WTC11 (cell line): ENCODE results near the gene SRGAP1. TPM values are rescaled to one million over a fixed set of nuclear protein-coding genes. Genes with fewer than 3 reads are reported as not detected.

ENCODE experiments used
- ATAC-seq: fragments of 200-7000 bp; cut with Tn5 transposase; 2 replicates; pipeline ENCODE4 v1.10.0; 2021; ENCODE audit warnings: mild to moderate bottlenecking, moderate library complexity
- CTCF ChIA-PET: fragments of 300-600 bp; sonication (Branson Sonifier 250); formaldehyde crosslinking; loops from one replicate; lab custom pipeline; 2021; ENCODE audit warnings: antibody characterized with exemption; lab: Charles Lee
- POLR2A ChIA-PET: fragments of 350-600 bp; sonication (Branson Sonifier 250); formaldehyde crosslinking; loops from one replicate; lab custom pipeline; 2021; ENCODE audit warnings: antibody characterized with exemption; lab: Charles Lee
- DNase-seq: peaks from one replicate; pipeline ENCODE4 v3.0.0; 2021; ENCODE audit warnings: low spot score
- H3K27ac Mint-ChIP-seq: 2 replicates; pipeline ENCODE4 v1.8.0; 2021; ENCODE audit warnings: mixed read lengths
- H3K27me3 Mint-ChIP-seq: 2 replicates; pipeline ENCODE4 v1.8.0; 2021; ENCODE audit warnings: low read depth, mild to moderate bottlenecking, moderate library complexity, mixed read lengths
- H3K36me3 Mint-ChIP-seq: 2 replicates; pipeline ENCODE4 v1.8.0; 2021; ENCODE audit warnings: mixed read lengths
- H3K4me1 Mint-ChIP-seq: 2 replicates; pipeline ENCODE4 v1.8.0; 2022; ENCODE audit warnings: mixed read lengths
- H3K4me3 Mint-ChIP-seq: 2 replicates; pipeline ENCODE4 v1.8.0; 2021; ENCODE audit warnings: mild to moderate bottlenecking, moderate library complexity, mixed read lengths
- H3K9me3 Mint-ChIP-seq: 2 replicates; pipeline ENCODE4 v1.8.0; 2021; ENCODE audit warnings: mixed read lengths
- ATF1 ChIP-seq: sonication (generic); formaldehyde crosslinking; IDR thresholded peaks from 2 replicates; pipeline ENCODE4 v1.8.1; 2023; ENCODE audit warnings: mild to moderate bottlenecking, moderate library complexity, missing genetic modification reagents
- ATF3 ChIP-seq: sonication (generic); formaldehyde crosslinking; conservative IDR thresholded peaks from 2 replicates; pipeline ENCODE4 v1.8.1; 2022; ENCODE audit warnings: mild to moderate bottlenecking, missing genetic modification reagents
- CREM ChIP-seq: sonication (generic); formaldehyde crosslinking; IDR thresholded peaks from 2 replicates; pipeline ENCODE4 v1.8.1; 2022; ENCODE audit warnings: mild to moderate bottlenecking, missing genetic modification reagents, moderate library complexity
- E2F1 ChIP-seq: sonication (generic); formaldehyde crosslinking; IDR thresholded peaks from 2 replicates; pipeline ENCODE4 v1.8.0; 2022; ENCODE audit warnings: mild to moderate bottlenecking, missing genetic modification reagents
- ESRRA ChIP-seq: sonication (generic); formaldehyde crosslinking; IDR thresholded peaks from 2 replicates; pipeline ENCODE4 v1.8.1; 2022; ENCODE audit warnings: mild to moderate bottlenecking, missing genetic modification reagents, borderline replicate concordance
- GABPB1 ChIP-seq: sonication (generic); formaldehyde crosslinking; IDR thresholded peaks from 2 replicates; pipeline ENCODE4 v1.8.1; 2023; ENCODE audit warnings: mild to moderate bottlenecking, missing genetic modification reagents
- GTF2I ChIP-seq: fragments of 250-450 bp; sonication (Bioruptor Pico); conservative IDR thresholded peaks from 2 replicates; pipeline ENCODE4 v1.4.0; 2021; ENCODE audit warnings: mild to moderate bottlenecking
- IRF1 ChIP-seq: sonication (generic); formaldehyde crosslinking; IDR thresholded peaks from 2 replicates; pipeline ENCODE4 v1.8.0; 2023; ENCODE audit warnings: missing genetic modification reagents
- IRF2 ChIP-seq: sonication (generic); formaldehyde crosslinking; IDR thresholded peaks from 2 replicates; pipeline ENCODE4 v1.8.0; 2022; ENCODE audit warnings: low read depth, missing genetic modification reagents, borderline replicate concordance
- JUN ChIP-seq: sonication (generic); formaldehyde crosslinking; IDR thresholded peaks from 2 replicates; pipeline ENCODE4 v1.8.0; 2023; ENCODE audit warnings: mild to moderate bottlenecking, missing genetic modification reagents
- KAT7 ChIP-seq: sonication (generic); formaldehyde crosslinking; IDR thresholded peaks from 2 replicates; pipeline ENCODE4 v1.8.1; 2023; ENCODE audit warnings: missing genetic modification reagents, mild to moderate bottlenecking, borderline replicate concordance
- MYBL2 ChIP-seq: sonication (generic); formaldehyde crosslinking; IDR thresholded peaks from 2 replicates; pipeline ENCODE4 v1.8.1; 2023; ENCODE audit warnings: mild to moderate bottlenecking, moderate library complexity, missing genetic modification reagents
- NR3C1 ChIP-seq: sonication (generic); formaldehyde crosslinking; conservative IDR thresholded peaks from 2 replicates; pipeline ENCODE4 v1.8.1; 2023; ENCODE audit warnings: low read depth, mild to moderate bottlenecking, missing genetic modification reagents
- PRRX2 ChIP-seq: fragments of 250-450 bp; sonication (Bioruptor Pico); IDR thresholded peaks from 2 replicates; pipeline ENCODE4 v1.8.0; 2021; ENCODE audit warnings: mild to moderate bottlenecking
- RORB ChIP-seq: fragments of 250-450 bp; sonication (Bioruptor Pico); IDR thresholded peaks from 2 replicates; pipeline ENCODE4 v1.9.0; 2021; ENCODE audit warnings: mild to moderate bottlenecking
- SMAD3 ChIP-seq: sonication (generic); formaldehyde crosslinking; IDR thresholded peaks from 2 replicates; pipeline ENCODE4 v1.8.0; 2022; ENCODE audit warnings: missing genetic modification reagents, mild to moderate bottlenecking, borderline replicate concordance
- ZBTB21 ChIP-seq: sonication (generic); formaldehyde crosslinking; IDR thresholded peaks from 2 replicates; pipeline ENCODE4 v1.8.1; 2023; ENCODE audit warnings: mild to moderate bottlenecking, missing genetic modification reagents, borderline replicate concordance
- ZNF263 ChIP-seq: sonication (generic); formaldehyde crosslinking; IDR thresholded peaks from 2 replicates; pipeline ENCODE4 v1.8.1; 2022; ENCODE audit warnings: low read depth, mild to moderate bottlenecking, moderate library complexity, missing genetic modification reagents
- ZNF425 ChIP-seq: fragments of 250-450 bp; sonication (Bioruptor Pico); conservative IDR thresholded peaks from 2 replicates; pipeline ENCODE4 v1.9.0; 2021; ENCODE audit warnings: mild to moderate bottlenecking
- ZSCAN18 ChIP-seq: fragments of 250-450 bp; sonication (Bioruptor Pico); IDR thresholded peaks from 2 replicates; pipeline ENCODE4 v2.1.2; 2022; ENCODE audit warnings: mild to moderate bottlenecking, moderate library complexity
- total RNA-seq: library from RNA; stranded (reverse); gene quantifications from 3 replicates; pipeline ENCODE4 v1.2.3, GENCODE V29; 2021
- TF ChIP-seq, protein P1 (sequence below): fragments of 250-450 bp; sonication (Bioruptor Pico); IDR thresholded peaks from 2 replicates; pipeline ENCODE4 v1.8.0; 2021; ENCODE audit warnings: mild to moderate bottlenecking
- TF ChIP-seq, protein P2 (sequence below): sonication (generic); formaldehyde crosslinking; IDR thresholded peaks from 2 replicates; pipeline ENCODE4 v1.8.1; 2022; ENCODE audit warnings: low read depth, mild to moderate bottlenecking, moderate library complexity, missing genetic modification reagents, borderline replicate concordance
- TF ChIP-seq, protein P3 (sequence below): sonication (generic); formaldehyde crosslinking; IDR thresholded peaks from 2 replicates; pipeline ENCODE4 v1.8.1; 2022; ENCODE audit warnings: mild to moderate bottlenecking, moderate library complexity, missing genetic modification reagents
- TF ChIP-seq, protein P4 (sequence below): sonication (generic); formaldehyde crosslinking; IDR thresholded peaks from 2 replicates; pipeline ENCODE4 v1.8.1; 2023; ENCODE audit warnings: mild to moderate bottlenecking, missing genetic modification reagents, moderate library complexity

Gene SRGAP1
- total RNA-seq, 1 experiment from 2014 or later, result 10.3 TPM

GRCh38 chr12:63906876-63907275 is 62.4 kb downstream of the SRGAP1 start:
- Mint-ChIP-seq H3K4me3 (no peak overlapping the region), H3K27ac (no peak overlapping the region), H3K4me1 (peaks cover 3% of the 10 kb centered on the region), H3K27me3 (no peaks in the 10 kb centered on the region), H3K36me3 (peaks cover 3% of the 10 kb centered on the region; the same call in 1 of the 2 replicates), H3K9me3 (peaks cover 3% of the 10 kb centered on the region; the same call in 1 of the 2 replicates)
- ChIA-PET CTCF (interaction anchor here (0.6 kb wide), 1 partner anchor 1167 kb away, joined by 3 read pairs; no protein-coding TSS in a partner anchor), POLR2A (no interaction called here)
- ATAC-seq, result no peak
- no peak for DNase-seq
- no peak for TF ChIP-seq IRF1 (CRISPR knock-in tag)
- TF ChIP-seq ATF3, result no peak
- no peak for TF ChIP-seq GTF2I (CRISPR knock-in tag)
- TF ChIP-seq E2F1 (CRISPR knock-in tag), result no peak
- TF ChIP-seq PRRX2, result no peak
- no peak for TF ChIP-seq CREM
- no peak for TF ChIP-seq ZNF263 (CRISPR knock-in tag)
- TF ChIP-seq JUN (CRISPR knock-in tag), result no peak
- no peak for TF ChIP-seq ZSCAN18

GRCh38 chr12:63907561-63907960 is 63.1 kb downstream of the SRGAP1 start:
- Mint-ChIP-seq H3K4me1 (peaks cover 3% of the 10 kb centered on the region), H3K36me3 (peaks cover 3% of the 10 kb centered on the region; the same call in 1 of the 2 replicates), H3K9me3 (peaks cover 3% of the 10 kb centered on the region; the same call in 1 of the 2 replicates), H3K27me3 (no peaks in the 10 kb centered on the region), H3K27ac (no peak overlapping the region), H3K4me3 (no peak overlapping the region)
- ChIA-PET CTCF (no interaction called here), POLR2A (no interaction called here)
- no peak for ATAC-seq
- DNase-seq, result no peak
- TF ChIP-seq GABPB1 (CRISPR knock-in tag) (no peak), ZNF425 (CRISPR knock-in tag) (no peak), ZNF263 (CRISPR knock-in tag) (no peak), IRF1 (CRISPR knock-in tag) (no peak), NR3C1 (CRISPR knock-in tag) (no peak), SMAD3 (CRISPR knock-in tag) (no peak), ESRRA (CRISPR knock-in tag) (no peak), MYBL2 (CRISPR knock-in tag) (no peak), RORB (CRISPR knock-in tag) (no peak), IRF2 (CRISPR knock-in tag) (no peak), KAT7 (CRISPR knock-in tag) (no peak), ZBTB21 (CRISPR knock-in tag) (no peak), ATF1 (CRISPR knock-in tag) (no peak)
- TF ChIP-seq, protein P1, sequence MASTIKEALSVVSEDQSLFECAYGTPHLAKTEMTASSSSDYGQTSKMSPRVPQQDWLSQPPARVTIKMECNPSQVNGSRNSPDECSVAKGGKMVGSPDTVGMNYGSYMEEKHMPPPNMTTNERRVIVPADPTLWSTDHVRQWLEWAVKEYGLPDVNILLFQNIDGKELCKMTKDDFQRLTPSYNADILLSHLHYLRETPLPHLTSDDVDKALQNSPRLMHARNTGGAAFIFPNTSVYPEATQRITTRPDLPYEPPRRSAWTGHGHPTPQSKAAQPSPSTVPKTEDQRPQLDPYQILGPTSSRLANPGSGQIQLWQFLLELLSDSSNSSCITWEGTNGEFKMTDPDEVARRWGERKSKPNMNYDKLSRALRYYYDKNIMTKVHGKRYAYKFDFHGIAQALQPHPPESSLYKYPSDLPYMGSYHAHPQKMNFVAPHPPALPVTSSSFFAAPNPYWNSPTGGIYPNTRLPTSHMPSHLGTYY (CRISPR knock-in tag), result no peak
- TF ChIP-seq, protein P2, sequence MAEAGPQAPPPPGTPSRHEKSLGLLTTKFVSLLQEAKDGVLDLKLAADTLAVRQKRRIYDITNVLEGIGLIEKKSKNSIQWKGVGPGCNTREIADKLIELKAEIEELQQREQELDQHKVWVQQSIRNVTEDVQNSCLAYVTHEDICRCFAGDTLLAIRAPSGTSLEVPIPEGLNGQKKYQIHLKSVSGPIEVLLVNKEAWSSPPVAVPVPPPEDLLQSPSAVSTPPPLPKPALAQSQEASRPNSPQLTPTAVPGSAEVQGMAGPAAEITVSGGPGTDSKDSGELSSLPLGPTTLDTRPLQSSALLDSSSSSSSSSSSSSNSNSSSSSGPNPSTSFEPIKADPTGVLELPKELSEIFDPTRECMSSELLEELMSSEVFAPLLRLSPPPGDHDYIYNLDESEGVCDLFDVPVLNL (CRISPR knock-in tag), result no peak
- TF ChIP-seq, protein P3, sequence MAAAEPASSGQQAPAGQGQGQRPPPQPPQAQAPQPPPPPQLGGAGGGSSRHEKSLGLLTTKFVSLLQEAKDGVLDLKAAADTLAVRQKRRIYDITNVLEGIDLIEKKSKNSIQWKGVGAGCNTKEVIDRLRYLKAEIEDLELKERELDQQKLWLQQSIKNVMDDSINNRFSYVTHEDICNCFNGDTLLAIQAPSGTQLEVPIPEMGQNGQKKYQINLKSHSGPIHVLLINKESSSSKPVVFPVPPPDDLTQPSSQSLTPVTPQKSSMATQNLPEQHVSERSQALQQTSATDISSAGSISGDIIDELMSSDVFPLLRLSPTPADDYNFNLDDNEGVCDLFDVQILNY, result no peak
- TF ChIP-seq, protein P4, sequence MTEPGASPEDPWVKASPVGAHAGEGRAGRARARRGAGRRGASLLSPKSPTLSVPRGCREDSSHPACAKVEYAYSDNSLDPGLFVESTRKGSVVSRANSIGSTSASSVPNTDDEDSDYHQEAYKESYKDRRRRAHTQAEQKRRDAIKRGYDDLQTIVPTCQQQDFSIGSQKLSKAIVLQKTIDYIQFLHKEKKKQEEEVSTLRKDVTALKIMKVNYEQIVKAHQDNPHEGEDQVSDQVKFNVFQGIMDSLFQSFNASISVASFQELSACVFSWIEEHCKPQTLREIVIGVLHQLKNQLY, result no peak
